Measurements from ENCODE around the gene TMEM131.
"Not testable (repeated sequence)": the region's sequence is repeated elsewhere in the genome, so short reads cannot be mapped to it uniquely, and the experiment has no call there.

TMEM131 gene

DNA sequence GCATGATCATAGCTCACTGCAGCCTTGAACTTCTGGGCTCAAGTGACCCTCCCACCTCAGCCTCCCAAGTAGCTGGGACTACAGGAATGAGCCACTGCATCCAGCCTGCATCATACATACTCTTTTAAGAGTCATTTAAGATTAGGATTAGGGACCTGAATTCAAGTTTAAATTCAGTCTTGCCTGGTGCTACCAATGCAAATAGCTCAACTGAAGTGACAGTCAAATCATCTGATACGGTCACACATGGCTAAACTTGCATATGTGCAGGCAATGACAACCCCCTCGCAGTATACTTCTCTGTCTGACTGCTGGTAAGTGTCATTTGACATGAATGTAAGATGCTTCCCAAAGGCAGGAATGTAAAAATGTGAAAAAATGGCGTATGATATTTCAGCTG is 31.8 kb upstream of the TMEM131 start:
- no peak for DNase-seq (ENCODE audit: extremely low read depth, low read depth)
- TF ChIP-seq, protein P1, sequence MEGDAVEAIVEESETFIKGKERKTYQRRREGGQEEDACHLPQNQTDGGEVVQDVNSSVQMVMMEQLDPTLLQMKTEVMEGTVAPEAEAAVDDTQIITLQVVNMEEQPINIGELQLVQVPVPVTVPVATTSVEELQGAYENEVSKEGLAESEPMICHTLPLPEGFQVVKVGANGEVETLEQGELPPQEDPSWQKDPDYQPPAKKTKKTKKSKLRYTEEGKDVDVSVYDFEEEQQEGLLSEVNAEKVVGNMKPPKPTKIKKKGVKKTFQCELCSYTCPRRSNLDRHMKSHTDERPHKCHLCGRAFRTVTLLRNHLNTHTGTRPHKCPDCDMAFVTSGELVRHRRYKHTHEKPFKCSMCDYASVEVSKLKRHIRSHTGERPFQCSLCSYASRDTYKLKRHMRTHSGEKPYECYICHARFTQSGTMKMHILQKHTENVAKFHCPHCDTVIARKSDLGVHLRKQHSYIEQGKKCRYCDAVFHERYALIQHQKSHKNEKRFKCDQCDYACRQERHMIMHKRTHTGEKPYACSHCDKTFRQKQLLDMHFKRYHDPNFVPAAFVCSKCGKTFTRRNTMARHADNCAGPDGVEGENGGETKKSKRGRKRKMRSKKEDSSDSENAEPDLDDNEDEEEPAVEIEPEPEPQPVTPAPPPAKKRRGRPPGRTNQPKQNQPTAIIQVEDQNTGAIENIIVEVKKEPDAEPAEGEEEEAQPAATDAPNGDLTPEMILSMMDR (IDR thresholded peaks at IDR 0.05; ENCODE audit: low read depth, low read length), result no peak

DNA sequence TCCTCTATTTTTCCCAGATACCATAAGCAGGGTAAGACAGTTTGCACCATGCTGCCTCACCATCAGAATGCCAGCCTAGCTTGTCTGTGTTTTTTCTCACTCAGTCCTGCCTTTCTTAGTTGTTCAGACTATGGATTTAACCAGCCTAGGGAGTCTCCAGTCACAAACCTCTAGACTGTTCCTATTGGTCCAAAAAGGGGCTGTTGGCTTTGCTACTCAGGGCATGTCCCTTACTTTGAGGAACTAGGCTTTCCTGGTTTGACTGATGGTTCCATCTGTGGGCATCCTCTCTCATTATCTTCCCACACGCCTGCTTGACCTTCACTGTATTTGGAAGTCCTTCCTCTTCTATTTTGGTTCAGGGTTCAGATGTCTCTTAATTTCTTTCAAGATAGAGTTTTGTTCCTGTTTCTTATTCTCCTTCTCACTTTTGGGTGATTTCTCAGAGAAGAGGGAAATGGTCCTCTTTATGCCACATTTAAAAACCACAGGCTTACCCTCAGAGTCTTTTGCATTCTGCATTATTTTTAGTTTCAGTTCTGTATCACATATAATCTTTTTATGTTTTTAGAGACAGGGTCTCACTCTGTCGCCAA is 31.3 kb upstream of the TMEM131 start:
- TF ChIP-seq, protein P1 (IDR thresholded peaks at IDR 0.05; ENCODE audit: low read depth, low read length), result no peak
- no peak for DNase-seq (ENCODE audit: extremely low read depth, low read depth)

DNA sequence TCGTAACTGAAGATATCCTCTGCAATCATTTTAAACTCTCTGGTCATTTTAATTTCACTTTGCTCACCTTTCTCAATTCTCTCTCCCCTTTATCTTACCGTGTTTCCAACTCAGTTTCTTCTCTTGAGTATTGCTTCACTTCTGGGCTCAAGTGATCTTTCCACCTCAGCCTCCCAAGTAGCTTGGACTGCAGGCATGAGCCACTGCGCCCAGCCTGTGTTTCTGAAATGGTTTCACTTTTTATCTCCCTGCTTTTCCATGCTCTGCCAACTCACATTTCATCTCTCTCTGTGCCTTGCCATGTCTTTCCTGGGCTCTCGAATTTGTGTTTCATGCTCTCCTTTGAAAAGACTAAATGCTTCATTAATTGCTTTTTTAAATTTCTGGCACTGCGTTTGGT is 30.5 kb upstream of the TMEM131 start:
- TF ChIP-seq, protein P1 (IDR thresholded peaks at IDR 0.05; ENCODE audit: low read depth, low read length), result no peak

DNA sequence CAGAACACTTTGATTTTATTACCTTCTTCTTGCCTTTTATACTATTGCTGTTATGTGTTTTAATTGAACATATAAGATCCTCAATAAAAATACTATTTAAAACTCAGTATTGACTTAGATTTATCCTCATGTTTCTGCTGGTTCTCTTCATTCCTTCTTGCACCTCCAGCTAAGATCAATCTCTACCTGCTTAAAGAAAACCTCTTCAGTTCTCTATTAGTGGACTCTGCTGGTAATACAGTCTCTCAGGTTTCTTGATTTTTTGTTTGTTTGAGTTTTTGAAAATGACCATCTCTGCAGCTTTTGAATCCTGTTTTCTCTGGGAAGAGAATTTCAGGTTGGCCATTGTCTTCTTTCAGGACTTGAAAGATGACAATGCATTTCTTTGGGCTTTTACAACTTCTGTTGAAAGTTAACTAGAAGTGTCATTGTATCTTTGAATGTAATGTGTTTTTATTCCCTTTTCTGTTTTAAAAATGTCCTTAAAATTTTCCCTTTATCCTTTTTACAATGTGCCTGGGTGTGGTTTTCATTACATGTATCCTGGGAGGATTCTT is 29.8 kb upstream of the TMEM131 start:
- DNase-seq (ENCODE audit: extremely low read depth, low read depth), result no peak
- TF ChIP-seq, protein P1 (IDR thresholded peaks at IDR 0.05; ENCODE audit: low read depth, low read length), result no peak; the same call in 1 of the 2 replicates

More for the DNA sequence above, 30.5 kb upstream of the TMEM131 start:
- DNase-seq (ENCODE audit: extremely low read depth, low read depth), result no peak

DNA sequence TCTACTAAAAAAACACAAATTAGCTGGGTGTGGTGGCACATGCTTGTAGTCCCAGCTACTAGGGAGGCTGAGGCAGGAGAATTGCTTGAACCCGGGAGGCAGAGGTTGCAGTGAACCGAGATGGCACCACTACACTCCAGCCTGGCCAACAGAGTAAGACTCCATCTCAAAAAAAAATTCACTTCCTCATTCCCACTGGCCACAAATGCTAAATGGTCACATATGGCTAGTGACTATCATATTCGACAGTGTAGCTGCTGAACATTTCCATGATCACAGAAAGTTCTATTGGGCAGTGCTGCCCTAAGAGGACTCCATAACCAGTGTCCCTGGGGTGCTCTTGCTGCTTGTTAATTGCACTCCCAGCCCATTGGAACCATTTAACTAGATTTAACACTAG is 26.3 kb upstream of the TMEM131 start:
- DNase-seq (ENCODE audit: extremely low read depth, low read depth), result not testable (repeated sequence)

DNA sequence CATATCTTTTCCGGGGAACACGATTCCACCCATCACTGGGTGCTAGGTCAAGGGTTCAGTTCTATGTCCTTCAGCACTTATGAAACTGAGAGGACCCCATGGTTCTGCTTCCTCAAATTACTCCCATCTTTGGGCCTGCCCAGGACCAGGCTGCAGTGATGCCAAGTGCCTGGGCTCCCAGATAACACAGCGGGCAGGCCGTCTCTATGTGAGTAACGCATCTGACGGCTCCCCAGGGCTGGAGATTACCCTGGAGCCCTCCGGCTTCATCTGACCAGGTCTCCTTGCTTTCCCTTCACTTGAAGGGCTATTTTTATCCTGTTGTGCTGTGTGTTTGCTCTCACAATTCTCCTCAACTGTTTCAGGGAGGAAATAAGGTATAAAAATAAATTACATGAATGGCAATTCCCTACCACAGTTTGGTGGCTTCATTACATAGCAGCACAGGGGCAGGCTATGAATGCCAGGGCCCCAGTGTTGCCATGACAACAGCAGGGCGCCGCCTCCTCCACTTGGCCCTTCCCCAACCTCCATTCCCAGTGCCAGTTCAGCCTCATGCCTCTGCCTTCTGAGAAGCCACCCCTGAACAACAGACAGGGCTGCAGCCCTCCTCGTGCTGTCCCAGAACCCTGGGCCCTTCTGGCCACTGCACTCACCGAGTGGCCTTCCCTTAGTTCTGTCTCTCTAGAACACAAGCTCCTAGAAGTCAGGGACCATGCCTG is 25.4 kb upstream of the TMEM131 start:
- no peak for DNase-seq (ENCODE audit: extremely low read depth, low read depth)
- TF ChIP-seq, protein P1 (IDR thresholded peaks at IDR 0.05; ENCODE audit: low read depth, low read length), result no peak

DNA sequence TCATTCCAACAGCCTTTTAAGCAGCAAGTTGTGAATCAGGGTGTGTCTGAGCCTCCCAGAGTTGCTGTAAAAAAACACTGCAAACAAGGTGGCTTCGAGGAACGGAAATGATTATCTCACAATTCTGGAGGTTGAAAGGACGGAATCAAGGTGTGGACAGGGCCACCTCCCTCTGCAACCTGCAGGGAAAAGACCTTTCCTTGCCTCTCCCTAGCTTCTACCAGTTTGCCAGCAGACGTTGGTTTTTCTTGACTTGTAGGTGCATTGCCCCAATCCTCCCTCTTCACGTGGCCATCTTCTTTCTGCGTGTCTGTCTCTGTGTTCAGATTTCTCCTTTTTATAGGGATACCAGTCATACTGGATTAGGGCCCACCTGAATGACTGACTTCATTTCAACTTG is 24.8 kb upstream of the TMEM131 start:
- no peak for DNase-seq (ENCODE audit: extremely low read depth, low read depth)
- TF ChIP-seq, protein P1 (IDR thresholded peaks at IDR 0.05; ENCODE audit: low read depth, low read length), result no peak

Data from AG09319 (cell line).